ENCODE results near the gene POC5.
A peak's percentile ranks its signal among the peaks of the same experiment; 100 is the strongest.
"Not testable (repeated sequence)": the region's sequence is repeated elsewhere in the genome, so short reads cannot be mapped to it uniquely, and the experiment has no call there.

The POC5 gene

GRCh38 chr5:75706775-75707174 lies 10.5 kb downstream of the POC5 start:
- no peak for DNase-seq (ENCODE audit: low read depth in 2 of 2)

GRCh38 chr5:75706016-75706415 lies 11.2 kb downstream of the POC5 start:
- DNase-seq (ENCODE audit: low read depth in 2 of 2), result no peak

GRCh38 chr5:75701856-75702255 lies 15.4 kb downstream of the POC5 start:
- no peak for DNase-seq (ENCODE audit: low read depth in 2 of 2)

- not testable (repeated sequence) for DNase-seq (ENCODE audit: low read depth in 2 of 2)
These were observed 21.5 kb downstream of the POC5 start for GRCh38 chr5:75695472-75696351.

GRCh38 chr5:75694781-75695180 lies 22.5 kb downstream of the POC5 start:
- DNase-seq (ENCODE audit: low read depth in 2 of 2), result no peak

GRCh38 chr5:75690669-75691068 lies 26.6 kb downstream of the POC5 start:
- no peak for DNase-seq (ENCODE audit: low read depth in 2 of 2)

- DNase-seq (ENCODE audit: low read depth in 2 of 2), result no peak
These were observed 30.8 kb downstream of the POC5 start for GRCh38 chr5:75686480-75686879.

- no peak for DNase-seq (ENCODE audit: low read depth in 2 of 2)
These were observed 32.1 kb downstream of the POC5 start for GRCh38 chr5:75685141-75685540.

GRCh38 chr5:75681125-75681830 lies 36.0 kb downstream of the POC5 start:
- no peak for DNase-seq (ENCODE audit: low read depth in 2 of 2)

- DNase-seq (ENCODE audit: low read depth in 2 of 2), result no peak
These were observed 39.1 kb downstream of the POC5 start for GRCh38 chr5:75678155-75678554.

- no peak for DNase-seq (ENCODE audit: low read depth in 2 of 2)
These were observed 39.6 kb downstream of the POC5 start for GRCh38 chr5:75677607-75678006.

GRCh38 chr5:75675783-75676182 lies 41.5 kb downstream of the POC5 start:
- no peak for DNase-seq (ENCODE audit: low read depth in 2 of 2)

GRCh38 chr5:75672616-75673015 lies 44.6 kb downstream of the POC5 start:
- no peak for DNase-seq (ENCODE audit: low read depth in 2 of 2)

GRCh38 chr5:75671506-75671905 lies 45.7 kb downstream of the POC5 start:
- DNase-seq (ENCODE audit: low read depth in 2 of 2), result no peak

GRCh38 chr5:75670577-75670976 lies 46.7 kb downstream of the POC5 start:
- DNase-seq (ENCODE audit: low read depth in 2 of 2), result no peak

- peak; percentile 16 to 44 for DNase-seq (ENCODE audit: low read depth in 2 of 2)
These were observed 48.1 kb downstream of the POC5 start for GRCh38 chr5:75668977-75669689.

GRCh38 chr5:75668445-75668844 lies 48.8 kb downstream of the POC5 start:
- DNase-seq (ENCODE audit: low read depth in 2 of 2), result no peak

GRCh38 chr5:75667586-75667985 lies 49.7 kb downstream of the POC5 start:
- DNase-seq (ENCODE audit: low read depth in 2 of 2), result no peak

- no peak for DNase-seq (ENCODE audit: low read depth in 2 of 2)
These were observed 50.4 kb downstream of the POC5 start for GRCh38 chr5:75666801-75667200.

- no peak for DNase-seq (ENCODE audit: low read depth in 2 of 2)
These were observed 52.3 kb downstream of the POC5 start for GRCh38 chr5:75664979-75665378.

- DNase-seq (ENCODE audit: low read depth in 2 of 2), result no peak
These were observed 53.5 kb downstream of the POC5 start for GRCh38 chr5:75663579-75664284.

- no peak for DNase-seq (ENCODE audit: low read depth in 2 of 2)
These were observed 55.2 kb downstream of the POC5 start for GRCh38 chr5:75662061-75662460.

Data from activated CD4-positive, alpha-beta T cell treated with anti-CD3 and anti-CD28 coated beads for 24 hours (primary cell).